Kidney (tissue), 14 donors: ENCODE data around the gene TPP1. TPM values are rescaled to one million over a fixed set of nuclear protein-coding genes. Genes with fewer than 3 reads are reported as not detected.

Source experiments
- DNase-seq, 5 donors: peaks; one replicate each; pipeline ENCODE4 v3.0.0-alpha.2; 2013 to 2020
- FAIRE-seq: peaks from 2 replicates; lab custom pipeline; 2012; peaks lifted over from hg19 to GRCh38; lab: Jason Lieb, UNC
- H3K27ac ChIP-seq, 2 donors: one replicate each; pipeline ENCODE4 v1.7.0; 2013; ENCODE audit warnings: low read depth in 2 of 2, low read length in 2 of 2, inconsistent platforms in 1 of 2
- H3K27me3 ChIP-seq: one replicate; pipeline ENCODE4 v1.7.1; 2013; ENCODE audit warnings: low read length, inconsistent platforms; ENCODE audit not compliant: control insufficient read depth, insufficient read depth
- H3K36me3 ChIP-seq, 3 donors: one replicate each; pipeline versions ENCODE4 v1.7.0 to v1.7.1; 2013; ENCODE audit warnings: low read length in 3 of 3, control low read depth in 1 of 3, inconsistent platforms in 1 of 3; ENCODE audit not compliant: insufficient read depth in 3 of 3, control insufficient read depth in 2 of 3
- H3K4me1 ChIP-seq, 3 donors: one replicate each; pipeline versions ENCODE4 v1.7.0 to v1.7.1; 2013; ENCODE audit warnings: low read length in 3 of 3, inconsistent platforms in 1 of 3, low read depth in 1 of 3; ENCODE audit not compliant: control insufficient read depth in 2 of 3, insufficient read depth in 2 of 3
- H3K4me3 ChIP-seq, 3 donors: one replicate each; pipeline versions ENCODE4 v1.7.0 to v1.8.1; 2013; ENCODE audit warnings: low read length in 3 of 3, control low read depth in 1 of 3, inconsistent platforms in 1 of 3
- H3K9ac ChIP-seq, 3 donors: one replicate each; pipeline versions ENCODE4 v1.7.0 to v1.7.1; 2013; ENCODE audit warnings: low read length in 3 of 3, control low read depth in 1 of 3, inconsistent platforms in 1 of 3
- H3K9me3 ChIP-seq, 3 donors: one replicate each; pipeline versions ENCODE4 v1.7.0 to v1.7.1; 2013; ENCODE audit warnings: low read length in 3 of 3, control low read depth in 1 of 3, inconsistent platforms in 1 of 3; ENCODE audit not compliant: control insufficient read depth in 2 of 3, insufficient read depth in 1 of 3
- intact Hi-C: fragments of 100-400 bp; cut with DNase I; formaldehyde crosslinking; loops from one replicate; pipeline ENCODE4 v1.11.1; 2022
- polyA plus RNA-seq: library from polyadenylated mRNA; stranded (reverse); fragments of 350-450 nt; fragmentation: Illumina TruSeq; extraction: RNeasy Lipid Tissue Mini Kit (QIAGEN cat#74804); gene quantifications from one replicate; pipeline ENCODE4 v1.2.3, GENCODE V29; 2014; ENCODE audit warnings: low read depth, low replicate concordance; ENCODE audit not compliant: insufficient read depth
- total RNA-seq: library from RNA; stranded (reverse); fragmentation: NEBNext Ultra II Directional; extraction: Animal tissue kit (Norgen Biotek cat#: 25700); gene quantifications from one replicate; pipeline ENCODE4 v1.2.1, GENCODE V29; 2021
- TF ChIP-seq, protein P1 (sequence below): IDR thresholded peaks from 3 replicates; pipeline ENCODE4 v1.5.1; 2012; ENCODE audit warnings: mild to moderate bottlenecking, moderate library complexity, borderline replicate concordance; ENCODE audit not compliant: insufficient read depth; ENCODE audit errors: extremely low read depth
- donor health status: control.
- donor health status: control.
- donor health status: control.
- donor health status: control.
- donor health status: control.
- donor health status: DM: yes; HTN: yes; CAD: no.
- donor health status: Normal renal cell carcinoma (clear cell type).

Gene TPP1
- total and polyA plus RNA-seq, 2 donors from 2014 or later: 84.2 to 115 TPM

DNA sequence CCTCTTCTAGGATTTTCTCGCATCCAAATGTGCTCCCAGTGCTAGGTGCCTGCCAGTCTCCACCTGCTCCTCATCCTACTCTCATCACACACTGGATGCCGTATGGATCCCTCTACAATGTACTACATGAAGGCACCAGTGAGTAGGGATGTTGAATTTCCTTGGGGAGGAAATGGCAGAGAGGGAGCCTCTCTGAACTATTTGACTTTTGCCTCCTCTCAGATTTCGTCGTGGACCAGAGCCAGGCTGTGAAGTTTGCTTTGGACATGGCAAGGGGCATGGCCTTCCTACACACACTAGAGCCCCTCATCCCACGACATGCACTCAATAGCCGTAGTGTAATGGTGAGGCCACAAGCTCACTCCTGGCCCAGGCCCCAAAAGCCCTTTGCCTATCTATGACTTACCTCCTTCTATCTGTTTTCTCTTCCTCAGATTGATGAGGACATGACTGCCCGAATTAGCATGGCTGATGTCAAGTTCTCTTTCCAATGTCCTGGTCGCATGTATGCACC is 9.7 kb downstream of the TPP1 start:
- peaks cover 20 to 39% (median 27%) of the 10 kb centered on the region in 3 donors for H3K36me3 ChIP-seq
- no peaks in the 10 kb centered on the region for H3K9me3 ChIP-seq
- no peaks in the 10 kb centered on the region for H3K27me3 ChIP-seq
- H3K4me3 ChIP-seq: no peak overlapping the region
- intact Hi-C loops: no loop called here
- FAIRE-seq (no peak), DNase-seq (peak in 2 of 5 donors; percentile 5 to 24)
- peak overlapping the region in 1 of 2 donors; percentile 5 for H3K27ac ChIP-seq
- TF ChIP-seq, protein P1, sequence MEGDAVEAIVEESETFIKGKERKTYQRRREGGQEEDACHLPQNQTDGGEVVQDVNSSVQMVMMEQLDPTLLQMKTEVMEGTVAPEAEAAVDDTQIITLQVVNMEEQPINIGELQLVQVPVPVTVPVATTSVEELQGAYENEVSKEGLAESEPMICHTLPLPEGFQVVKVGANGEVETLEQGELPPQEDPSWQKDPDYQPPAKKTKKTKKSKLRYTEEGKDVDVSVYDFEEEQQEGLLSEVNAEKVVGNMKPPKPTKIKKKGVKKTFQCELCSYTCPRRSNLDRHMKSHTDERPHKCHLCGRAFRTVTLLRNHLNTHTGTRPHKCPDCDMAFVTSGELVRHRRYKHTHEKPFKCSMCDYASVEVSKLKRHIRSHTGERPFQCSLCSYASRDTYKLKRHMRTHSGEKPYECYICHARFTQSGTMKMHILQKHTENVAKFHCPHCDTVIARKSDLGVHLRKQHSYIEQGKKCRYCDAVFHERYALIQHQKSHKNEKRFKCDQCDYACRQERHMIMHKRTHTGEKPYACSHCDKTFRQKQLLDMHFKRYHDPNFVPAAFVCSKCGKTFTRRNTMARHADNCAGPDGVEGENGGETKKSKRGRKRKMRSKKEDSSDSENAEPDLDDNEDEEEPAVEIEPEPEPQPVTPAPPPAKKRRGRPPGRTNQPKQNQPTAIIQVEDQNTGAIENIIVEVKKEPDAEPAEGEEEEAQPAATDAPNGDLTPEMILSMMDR: no peak
- H3K9ac ChIP-seq: no peak overlapping the region
- H3K4me1 ChIP-seq: peaks cover 5 to 41% (median 31%) of the 10 kb centered on the region in 3 donors

DNA sequence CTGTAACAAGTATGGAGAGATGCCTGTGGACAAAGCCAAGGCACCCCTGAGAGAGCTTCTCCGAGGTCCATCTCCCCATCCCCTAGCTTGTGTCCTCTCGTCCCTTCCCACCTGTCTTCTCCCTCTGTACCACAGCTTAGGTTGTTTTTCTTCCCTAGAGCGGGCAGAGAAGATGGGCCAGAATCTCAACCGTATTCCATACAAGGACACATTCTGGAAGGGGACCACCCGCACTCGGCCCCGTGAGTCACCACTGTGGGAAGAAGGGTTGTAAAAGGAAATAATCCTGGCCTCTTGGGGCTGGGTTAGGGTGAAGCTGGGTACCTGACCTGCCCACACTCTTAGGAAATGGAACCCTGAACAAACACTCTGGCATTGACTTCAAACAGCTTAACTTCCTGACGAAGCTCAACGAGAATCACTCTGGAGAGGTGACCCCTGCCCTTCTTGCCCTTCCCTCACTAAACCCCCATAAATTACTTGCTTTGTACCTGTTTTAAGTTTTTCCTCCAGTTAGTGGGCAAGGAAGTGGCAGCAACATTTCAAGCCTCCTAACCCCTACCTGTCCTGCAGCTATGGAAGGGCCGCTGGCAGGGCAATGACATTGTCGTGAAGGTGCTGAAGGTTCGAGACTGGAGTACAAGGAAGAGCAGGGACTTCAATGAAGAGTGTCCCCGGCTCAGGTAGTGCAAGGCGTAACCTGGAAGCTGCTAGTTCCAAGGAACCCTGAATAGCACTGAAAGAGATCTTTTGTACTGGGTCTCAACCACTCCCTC is 10.3 kb downstream of the TPP1 start:
- DNase-seq (peak in 3 of 5 donors; percentile 8 to 49 (median 40)), FAIRE-seq (no peak)
- intact Hi-C loops: no loop called here
- Histone ChIP-seq H3K36me3 (peaks cover 20 to 37% (median 27%) of the 10 kb centered on the region in 3 donors), H3K27ac (peak overlapping the region in 1 of 2 donors; percentile 16), H3K4me3 (no peak overlapping the region), H3K9me3 (no peaks in the 10 kb centered on the region), H3K27me3 (no peaks in the 10 kb centered on the region), H3K4me1 (peaks cover 5 to 44% (median 31%) of the 10 kb centered on the region in 3 donors), H3K9ac (no peak overlapping the region)
- TF ChIP-seq, protein P1: no peak

DNA sequence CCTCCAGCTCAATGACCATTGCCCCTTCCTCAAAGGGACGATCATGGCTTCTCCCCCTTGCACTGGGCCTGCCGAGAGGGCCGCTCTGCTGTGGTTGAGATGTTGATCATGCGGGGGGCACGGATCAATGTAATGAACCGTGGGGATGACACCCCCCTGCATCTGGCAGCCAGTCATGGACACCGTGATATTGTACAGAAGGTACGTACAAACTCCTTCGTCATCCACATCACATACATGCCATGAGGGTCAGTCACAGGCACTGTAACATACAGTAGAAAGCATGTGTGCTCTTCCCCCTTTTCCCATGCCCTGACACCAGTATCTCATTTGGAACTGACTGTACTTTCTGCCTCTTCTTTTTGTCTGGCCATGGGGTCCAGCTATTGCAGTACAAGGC is 11.2 kb downstream of the TPP1 start:
- FAIRE-seq: no peak
- Histone ChIP-seq H3K4me1 (peaks cover 5 to 44% (median 31%) of the 10 kb centered on the region in 3 donors), H3K4me3 (no peak overlapping the region), H3K27ac (peak overlapping the region in 1 of 2 donors; percentile 88), H3K9ac (peak overlapping the region in 1 of 3 donors; percentile 4), H3K27me3 (no peaks in the 10 kb centered on the region), H3K9me3 (no peaks in the 10 kb centered on the region), H3K36me3 (peaks cover 20 to 37% (median 27%) of the 10 kb centered on the region in 3 donors)
- peak in 3 of 5 donors; percentile 5 to 51 (median 45) for DNase-seq
- intact Hi-C loops: no loop called here
- TF ChIP-seq, protein P1: no peak
